Fibroblast of mammary gland (primary cell): Measurements from ENCODE around the gene MYO3A.

Experiments
- DNase-seq: peaks from one replicate; pipeline ENCODE4 v3.0.0-alpha.2; 2010; ENCODE audit warnings: low read depth
- H3K4me3 ChIP-seq: 2 replicates; pipeline ENCODE4 v1.5.1; 2011; ENCODE audit warnings: low read depth, mild to moderate bottlenecking, low read length, moderate library complexity; ENCODE audit not compliant: control insufficient read depth
- TF ChIP-seq, protein P1 (sequence below): conservative IDR thresholded peaks from 2 replicates; pipeline ENCODE4 v1.5.1; 2011; ENCODE audit warnings: low read depth, low read length, inconsistent platforms; ENCODE audit not compliant: control insufficient read depth, insufficient read depth

Gene MYO3A

DNA sequence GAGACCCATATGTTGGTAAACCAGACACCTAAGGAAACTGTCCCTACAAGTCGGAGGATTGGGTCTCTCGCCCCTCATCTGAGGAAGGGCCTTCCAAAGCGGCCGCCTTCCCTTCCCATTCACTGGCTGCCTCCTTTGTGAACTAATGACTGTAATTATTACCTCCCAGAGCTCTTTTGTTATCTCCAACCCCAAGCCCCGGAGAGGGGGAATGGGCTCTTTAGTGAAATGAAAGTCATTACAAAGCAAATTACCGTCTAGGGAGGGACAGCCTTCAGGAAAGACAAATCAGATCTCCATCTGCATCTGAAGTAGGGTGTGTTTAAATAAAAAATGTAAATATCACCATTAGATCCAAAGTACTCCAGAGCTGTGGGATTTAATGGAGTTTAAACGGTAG lies 280.0 kb downstream of the MYO3A start:
- H3K4me3 ChIP-seq: no peak overlapping the region
- TF ChIP-seq, protein P1, sequence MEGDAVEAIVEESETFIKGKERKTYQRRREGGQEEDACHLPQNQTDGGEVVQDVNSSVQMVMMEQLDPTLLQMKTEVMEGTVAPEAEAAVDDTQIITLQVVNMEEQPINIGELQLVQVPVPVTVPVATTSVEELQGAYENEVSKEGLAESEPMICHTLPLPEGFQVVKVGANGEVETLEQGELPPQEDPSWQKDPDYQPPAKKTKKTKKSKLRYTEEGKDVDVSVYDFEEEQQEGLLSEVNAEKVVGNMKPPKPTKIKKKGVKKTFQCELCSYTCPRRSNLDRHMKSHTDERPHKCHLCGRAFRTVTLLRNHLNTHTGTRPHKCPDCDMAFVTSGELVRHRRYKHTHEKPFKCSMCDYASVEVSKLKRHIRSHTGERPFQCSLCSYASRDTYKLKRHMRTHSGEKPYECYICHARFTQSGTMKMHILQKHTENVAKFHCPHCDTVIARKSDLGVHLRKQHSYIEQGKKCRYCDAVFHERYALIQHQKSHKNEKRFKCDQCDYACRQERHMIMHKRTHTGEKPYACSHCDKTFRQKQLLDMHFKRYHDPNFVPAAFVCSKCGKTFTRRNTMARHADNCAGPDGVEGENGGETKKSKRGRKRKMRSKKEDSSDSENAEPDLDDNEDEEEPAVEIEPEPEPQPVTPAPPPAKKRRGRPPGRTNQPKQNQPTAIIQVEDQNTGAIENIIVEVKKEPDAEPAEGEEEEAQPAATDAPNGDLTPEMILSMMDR: no peak
- no peak for DNase-seq

DNA sequence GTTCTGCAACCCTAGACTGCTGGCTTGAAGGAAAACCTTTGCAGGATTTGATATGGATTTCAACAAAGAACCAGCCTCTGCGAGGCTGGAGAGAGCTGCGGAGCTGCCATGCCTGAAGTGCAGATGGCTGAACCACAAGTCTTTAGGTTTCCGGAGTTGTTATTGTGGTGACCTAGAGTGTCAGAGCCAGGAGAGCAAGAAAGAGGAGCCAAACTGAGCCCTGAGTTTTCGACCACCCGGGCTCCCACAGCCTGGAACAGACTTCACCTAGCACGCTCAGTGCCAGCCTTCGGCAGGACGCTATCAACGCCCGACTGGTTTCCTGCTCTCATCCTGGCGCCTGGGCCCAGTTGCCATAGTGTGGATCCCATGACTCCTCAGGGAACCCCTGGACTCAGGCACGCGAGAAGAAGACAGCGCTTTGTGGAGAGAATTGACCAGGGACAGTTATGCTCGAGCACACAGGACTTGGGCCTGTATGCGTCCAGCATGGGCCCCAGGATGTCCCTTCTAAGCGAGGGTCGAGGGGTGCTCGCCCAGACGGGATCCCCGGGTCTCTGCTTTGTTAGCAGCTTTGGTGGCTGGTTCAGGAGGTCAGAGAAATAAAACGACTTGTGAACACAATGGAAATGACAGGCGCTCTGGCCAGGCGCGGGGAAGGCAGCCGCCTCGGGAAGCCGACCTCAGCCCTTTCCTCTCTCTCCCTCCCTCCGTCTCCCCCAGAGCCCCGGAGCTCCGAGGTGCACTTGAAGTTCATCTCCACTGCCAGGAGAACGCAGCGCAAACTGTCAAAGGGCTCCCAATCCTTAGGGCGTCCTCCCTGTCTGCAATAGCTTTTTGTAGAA lies 280.7 kb downstream of the MYO3A start:
- no peak for DNase-seq
- H3K4me3 ChIP-seq: no peak overlapping the region
- TF ChIP-seq, protein P1: no peak

DNA sequence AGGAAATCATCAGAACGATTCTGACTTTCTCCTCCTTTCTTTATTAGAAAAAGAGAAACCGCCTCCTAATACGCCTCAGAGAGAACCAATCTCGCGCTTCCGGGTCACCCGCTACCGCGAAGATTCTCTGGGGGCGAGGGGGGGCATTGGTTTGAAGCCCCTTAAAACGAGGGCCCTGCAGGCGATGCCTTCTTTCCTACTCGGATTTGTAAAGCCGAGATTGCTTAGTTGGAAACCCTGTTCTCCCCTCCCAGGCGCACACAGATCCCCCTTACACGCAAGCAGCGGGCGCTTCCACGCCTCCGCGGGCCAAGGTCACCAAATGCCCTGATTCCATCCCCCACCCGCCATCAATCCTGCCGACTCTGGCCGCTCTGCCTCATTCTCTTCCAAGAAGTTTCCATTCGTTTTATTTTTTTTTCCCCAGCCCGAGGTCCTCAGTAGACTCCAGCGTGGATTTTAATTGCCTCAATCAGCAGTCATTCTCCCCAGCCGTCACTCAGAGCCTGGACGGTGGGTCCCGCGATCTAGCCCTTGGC lies 281.4 kb downstream of the MYO3A start:
- TF ChIP-seq, protein P1: no peak
- no peak overlapping the region for H3K4me3 ChIP-seq
- no peak for DNase-seq

DNA sequence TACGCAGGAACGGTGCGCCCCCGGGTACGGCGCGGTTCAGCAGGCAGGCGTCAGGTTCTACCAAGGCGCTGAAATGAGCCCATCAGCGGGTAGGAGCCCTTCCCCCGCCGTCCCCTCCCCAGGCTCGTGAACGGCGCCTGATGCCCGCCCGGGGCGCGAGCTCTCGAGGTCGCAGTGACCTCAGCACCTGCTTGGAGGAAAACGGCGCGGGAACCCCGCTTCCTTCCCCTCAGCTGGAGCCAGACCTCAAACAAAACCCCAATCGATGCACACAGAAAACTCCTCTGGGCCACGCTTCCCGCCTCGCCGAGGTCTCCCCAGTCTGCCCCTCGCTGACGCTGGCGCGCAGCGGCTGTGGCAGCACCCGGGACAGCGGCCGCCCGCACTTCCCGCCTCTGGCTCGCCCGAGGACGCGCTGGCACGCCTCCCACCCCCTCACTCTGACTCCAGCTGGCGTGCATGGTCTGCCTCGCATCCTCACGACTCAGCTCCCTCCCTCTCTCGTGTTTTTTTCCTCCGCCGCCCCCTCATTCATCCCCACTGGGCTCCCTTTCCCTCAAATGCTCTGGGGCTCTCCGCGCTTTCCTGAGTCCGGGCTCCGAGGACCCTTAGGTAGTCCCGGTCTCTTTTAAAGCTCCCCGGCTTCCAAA lies 282.0 kb downstream of the MYO3A start:
- TF ChIP-seq, protein P1: no peak
- peak; percentile 1 for DNase-seq
- H3K4me3 ChIP-seq: no peak overlapping the region

DNA sequence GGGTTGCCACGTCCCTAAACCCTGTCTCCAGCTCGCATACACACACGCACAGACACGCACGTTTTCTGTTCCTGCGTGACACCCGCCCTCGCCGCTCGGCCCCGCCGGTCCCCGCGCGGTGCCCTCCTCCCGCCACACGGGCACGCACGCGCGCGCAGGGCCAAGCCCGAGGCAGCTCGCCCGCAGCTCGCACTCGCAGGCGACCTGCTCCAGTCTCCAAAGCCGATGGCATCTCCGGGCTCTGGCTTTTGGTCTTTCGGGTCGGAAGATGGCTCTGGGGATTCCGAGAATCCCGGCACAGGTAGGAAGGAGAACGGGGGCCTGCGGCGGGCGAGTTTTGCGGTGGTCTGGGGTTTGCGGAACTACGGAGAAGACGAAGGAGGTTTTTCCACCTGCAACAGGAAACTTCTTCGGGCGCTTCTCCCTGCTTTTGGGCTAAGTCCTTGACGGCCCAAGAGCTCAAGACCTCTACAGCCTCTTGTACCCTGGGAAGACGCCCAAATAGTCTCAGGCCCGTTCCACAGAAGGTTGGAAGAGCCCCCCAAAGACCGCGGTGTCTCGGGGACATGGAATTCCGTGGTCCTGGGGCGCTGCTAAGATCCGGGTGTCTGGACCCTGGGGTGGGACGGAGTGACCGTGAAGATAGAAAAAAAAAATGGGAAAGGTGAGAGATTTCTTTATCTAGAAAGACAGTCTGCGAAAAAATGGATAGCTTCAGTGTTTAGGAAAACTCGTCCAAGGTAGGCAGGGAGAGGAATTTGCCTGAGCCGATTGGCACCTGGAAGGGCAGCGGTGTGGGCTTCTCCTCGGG lies 282.8 kb downstream of the MYO3A start, which contains the start of gene GAD2:
Gene GAD2 (plus strand): TSS at position 190 of the 811 bp plus-strand sequence. CDS start 36 bp downstream, at position 226.
- no peak within 1 kb of the TSS for H3K4me3 ChIP-seq

DNA sequence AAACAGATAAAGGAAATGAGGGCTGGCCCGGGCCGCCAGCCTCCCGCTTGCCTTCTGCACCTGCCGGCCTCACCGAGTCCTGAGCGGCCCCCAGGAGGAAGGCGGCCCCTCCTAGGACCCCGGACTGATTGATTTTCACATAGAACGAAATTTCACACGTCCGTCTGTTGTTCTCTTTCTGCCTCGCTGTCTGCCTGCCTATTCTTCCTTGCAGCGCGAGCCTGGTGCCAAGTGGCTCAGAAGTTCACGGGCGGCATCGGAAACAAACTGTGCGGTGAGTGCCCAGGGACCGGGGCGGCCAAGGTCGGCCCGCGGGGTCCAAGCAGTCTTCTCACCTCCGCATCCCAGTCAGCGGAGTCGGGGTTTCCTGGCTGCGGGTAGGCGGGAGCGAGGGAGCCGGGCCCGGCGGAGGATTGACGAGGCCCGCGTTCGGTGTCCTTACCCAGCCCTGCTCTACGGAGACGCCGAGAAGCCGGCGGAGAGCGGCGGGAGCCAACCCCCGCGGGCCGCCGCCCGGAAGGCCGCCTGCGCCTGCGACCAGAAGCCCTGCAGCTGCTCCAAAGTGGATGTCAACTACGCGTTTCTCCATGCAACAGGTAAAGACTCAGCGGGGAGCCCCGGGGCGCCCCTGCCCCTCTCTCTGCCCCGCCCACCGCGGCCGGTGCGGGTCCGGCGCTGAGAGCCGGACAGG lies 283.5 kb downstream of the MYO3A start:
- no peak overlapping the region for H3K4me3 ChIP-seq
- no peak for DNase-seq
- TF ChIP-seq, protein P1: no peak

More for the DNA sequence above, 282.8 kb downstream of the MYO3A start, which contains the start of gene GAD2:
- TF ChIP-seq, protein P1: no peak
- DNase-seq: no peak
